NCI-H1417 (cell line): ENCODE data around the gene DLG2.

Experiments
- DNase-seq, 3 experiments: peaks; one replicate each; lab custom pipeline; 2025; lab: John Stamatoyannopoulos, UW

Gene DLG2

GRCh38 chr11:84480131-84480530 is 1147.0 kb downstream of the DLG2 start:
- DNase-seq, result no peak

- DNase-seq, result no peak
Measured at GRCh38 chr11:84476581-84476980, 1150.6 kb downstream of the DLG2 start.

GRCh38 chr11:84471501-84471900 is 1155.6 kb downstream of the DLG2 start:
- DNase-seq, result no peak

- DNase-seq, result no peak
Measured at GRCh38 chr11:84468235-84468634, 1158.9 kb downstream of the DLG2 start.

GRCh38 chr11:84465040-84465439 is 1162.1 kb downstream of the DLG2 start:
- DNase-seq, result peak in 1 of 3 experiments; percentile 55

- DNase-seq, result no peak
Measured at GRCh38 chr11:84455691-84456090, 1171.5 kb downstream of the DLG2 start.

- DNase-seq, result no peak
Measured at GRCh38 chr11:84452211-84452610, 1174.9 kb downstream of the DLG2 start.

GRCh38 chr11:84438565-84438964 is 1188.6 kb downstream of the DLG2 start:
- DNase-seq, result no peak

- peak; percentile 83 to 94 (median 85) for DNase-seq
Measured at GRCh38 chr11:84437071-84437980, 1189.8 kb downstream of the DLG2 start.

GRCh38 chr11:84430661-84431060 is 1196.5 kb downstream of the DLG2 start:
- DNase-seq, result peak; percentile 28 to 76 (median 45)

- no peak for DNase-seq
Measured at GRCh38 chr11:84425673-84426072, 1201.5 kb downstream of the DLG2 start.

- peak in 2 of 3 experiments; percentile 24 to 74 for DNase-seq
Measured at GRCh38 chr11:84420271-84420670, 1206.9 kb downstream of the DLG2 start.

- peak in 2 of 3 experiments; percentile 25 to 75 for DNase-seq
Measured at GRCh38 chr11:84419616-84420015, 1207.5 kb downstream of the DLG2 start.

- no peak for DNase-seq
Measured at GRCh38 chr11:84414920-84415319, 1212.2 kb downstream of the DLG2 start.

- DNase-seq, result peak in 2 of 3 experiments; percentile 10 to 36
Measured at GRCh38 chr11:84413549-84413948, 1213.6 kb downstream of the DLG2 start.

- DNase-seq, result no peak
Measured at GRCh38 chr11:84412862-84413261, 1214.3 kb downstream of the DLG2 start.

- DNase-seq, result peak in 2 of 3 experiments; percentile 42 to 45
Measured at GRCh38 chr11:84408946-84409411, 1218.2 kb downstream of the DLG2 start.

GRCh38 chr11:84407091-84407490 is 1220.1 kb downstream of the DLG2 start:
- DNase-seq, result no peak

- peak; percentile 47 to 82 (median 54) for DNase-seq
Measured at GRCh38 chr11:84398017-84398626, 1229.0 kb downstream of the DLG2 start.

- no peak for DNase-seq
Measured at GRCh38 chr11:84396521-84396920, 1230.6 kb downstream of the DLG2 start.

GRCh38 chr11:84390441-84391078 is 1236.6 kb downstream of the DLG2 start:
- DNase-seq, result peak in 2 of 3 experiments; percentile 57 to 75

GRCh38 chr11:84389696-84390095 is 1237.4 kb downstream of the DLG2 start:
- DNase-seq, result no peak
